ENCODE measurements around the gene TAP1. TPM values are rescaled to one million over a fixed set of nuclear protein-coding genes. Genes with fewer than 3 reads are reported as not detected.
A peak's percentile ranks its signal among the peaks of the same experiment; 100 is the strongest.

The TAP1 gene
- total and polyA plus RNA-seq, 10 of the 15 experiments (the other 5 are each of a cell fraction or from before 2014, with no cell fraction given) = 33.4 to 249 (median 169) TPM

DNA sequence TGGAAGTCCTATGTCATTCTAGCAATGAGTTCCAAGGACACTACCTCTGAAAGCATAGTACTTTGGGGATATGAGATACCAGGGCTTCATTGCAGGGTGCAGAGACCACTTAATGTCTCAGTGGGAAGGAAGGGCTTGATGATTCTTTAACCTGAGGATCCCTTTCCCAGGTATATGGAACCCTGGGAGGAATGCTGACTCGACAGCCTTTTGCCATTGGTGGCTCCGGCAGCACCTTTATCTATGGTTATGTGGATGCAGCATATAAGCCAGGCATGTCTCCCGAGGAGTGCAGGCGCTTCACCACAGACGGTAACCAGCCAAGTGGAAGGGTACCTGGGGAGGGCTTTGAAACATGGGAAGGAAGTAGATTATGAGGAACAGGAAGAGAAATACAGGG lies 4.7 kb upstream of the TAP1 start:
- FAIRE-seq (no peak), DNase-seq (ENCODE audit: low read depth, low spot score) (no peak), ATAC-seq (no peak)
- intact Hi-C loops (cut with micrococcal nuclease; ENCODE audit: unreplicated experiment) = loop anchor here (10.0 kb wide), 1 partner anchor 253 kb away; no protein-coding TSS in a partner anchor
- SMC1A ChIA-PET (ENCODE audit: uncharacterized antibody, unreplicated experiment) = interaction anchor here (1.1 to 7.5 kb wide), 4 partner anchors 11 to 30 kb away, joined by 3 to 131 read pairs (median 70); partner anchors contain the start of gene TAP2
- BruUV-seq (replicated peaks) = no TSS peak
- POLR2A ChIA-PET = interaction anchor here (1.4 to 8.1 kb wide), 3 partner anchors 10 to 17 kb away, joined by 5 to 357 read pairs (median 35); partner anchors contain the start of genes PSMB8 and TAP2
- Histone ChIP-seq H2AFZ (ENCODE audit: control insufficient read depth, low read depth, low read length) (no peak overlapping the region), H3K4me3 (no peak overlapping the region), H3K9me3 (replicated peaks; ENCODE audit: control insufficient read depth, insufficient read depth, low read length) (no peaks in the 10 kb centered on the region), H3K36me3 (ENCODE audit: control insufficient read depth in 2 of 2, insufficient read depth in 2 of 2, low read length in 1 of 2) (peaks cover 4 to 12% of the 10 kb centered on the region in 2 experiments), H3K4me1 (ENCODE audit: control insufficient read depth, insufficient read depth, low read length) (peaks cover 22% of the 10 kb centered on the region), H3K4me2 (ENCODE audit: control insufficient read depth, insufficient read depth) (peak overlapping the region; percentile 11), H3K9ac (ENCODE audit: control insufficient read depth, insufficient read depth, low read length) (no peak overlapping the region), H3K79me2 (ENCODE audit: control insufficient read depth, insufficient read depth, low read length) (peaks cover 43% of the 10 kb centered on the region), H3K27me3 (replicated peaks in 1 of 2; ENCODE audit: control insufficient read depth in 2 of 2, insufficient read depth in 2 of 2, low read length in 1 of 2) (no peaks in the 10 kb centered on the region), H3K27ac (ENCODE audit: control insufficient read depth, insufficient read depth) (no peak overlapping the region), H4K20me1 (ENCODE audit: control insufficient read depth, insufficient read depth) (no peaks in the 10 kb centered on the region)
- CTCF ChIA-PET = interaction anchor here (0.8 to 8.0 kb wide), 10 partner anchors 10 to 445 kb away, joined by 3 to 299 read pairs (median 6); partner anchors contain the start of genes HLA-DMA, PSMB8 and TAP2
- in situ Hi-C loops (cut with MboI) = no loop called here
- RAD21 ChIA-PET (ENCODE audit: unreplicated experiment) = interaction anchor here (1.4 to 7.7 kb wide), 3 partner anchors 9 to 17 kb away, joined by 4 to 269 read pairs (median 95); partner anchors contain the start of genes PSMB8 and TAP2
- TF ChIP-seq MEF2A (IDR thresholded peaks at IDR 0.05; ENCODE audit: insufficient read depth, low read depth, low read length) (no peak), ZNF217 (IDR thresholded peaks at IDR 0.05) (no peak), MYC (IDR thresholded peaks at IDR 0.05; ENCODE audit: insufficient read depth, insufficient read length, insufficient replicate concordance, low read length, severe bottlenecking) (no peak), JUNB (IDR thresholded peaks at IDR 0.05) (no peak), NR2F1 (conservative IDR thresholded peaks at IDR 0.05) (no peak)
- TF ChIP-seq, protein P1, sequence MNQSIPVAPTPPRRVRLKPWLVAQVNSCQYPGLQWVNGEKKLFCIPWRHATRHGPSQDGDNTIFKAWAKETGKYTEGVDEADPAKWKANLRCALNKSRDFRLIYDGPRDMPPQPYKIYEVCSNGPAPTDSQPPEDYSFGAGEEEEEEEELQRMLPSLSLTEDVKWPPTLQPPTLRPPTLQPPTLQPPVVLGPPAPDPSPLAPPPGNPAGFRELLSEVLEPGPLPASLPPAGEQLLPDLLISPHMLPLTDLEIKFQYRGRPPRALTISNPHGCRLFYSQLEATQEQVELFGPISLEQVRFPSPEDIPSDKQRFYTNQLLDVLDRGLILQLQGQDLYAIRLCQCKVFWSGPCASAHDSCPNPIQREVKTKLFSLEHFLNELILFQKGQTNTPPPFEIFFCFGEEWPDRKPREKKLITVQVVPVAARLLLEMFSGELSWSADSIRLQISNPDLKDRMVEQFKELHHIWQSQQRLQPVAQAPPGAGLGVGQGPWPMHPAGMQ (IDR thresholded peaks at IDR 0.05; ENCODE audit: borderline replicate concordance) = no peak
- TF ChIP-seq, protein P2, sequence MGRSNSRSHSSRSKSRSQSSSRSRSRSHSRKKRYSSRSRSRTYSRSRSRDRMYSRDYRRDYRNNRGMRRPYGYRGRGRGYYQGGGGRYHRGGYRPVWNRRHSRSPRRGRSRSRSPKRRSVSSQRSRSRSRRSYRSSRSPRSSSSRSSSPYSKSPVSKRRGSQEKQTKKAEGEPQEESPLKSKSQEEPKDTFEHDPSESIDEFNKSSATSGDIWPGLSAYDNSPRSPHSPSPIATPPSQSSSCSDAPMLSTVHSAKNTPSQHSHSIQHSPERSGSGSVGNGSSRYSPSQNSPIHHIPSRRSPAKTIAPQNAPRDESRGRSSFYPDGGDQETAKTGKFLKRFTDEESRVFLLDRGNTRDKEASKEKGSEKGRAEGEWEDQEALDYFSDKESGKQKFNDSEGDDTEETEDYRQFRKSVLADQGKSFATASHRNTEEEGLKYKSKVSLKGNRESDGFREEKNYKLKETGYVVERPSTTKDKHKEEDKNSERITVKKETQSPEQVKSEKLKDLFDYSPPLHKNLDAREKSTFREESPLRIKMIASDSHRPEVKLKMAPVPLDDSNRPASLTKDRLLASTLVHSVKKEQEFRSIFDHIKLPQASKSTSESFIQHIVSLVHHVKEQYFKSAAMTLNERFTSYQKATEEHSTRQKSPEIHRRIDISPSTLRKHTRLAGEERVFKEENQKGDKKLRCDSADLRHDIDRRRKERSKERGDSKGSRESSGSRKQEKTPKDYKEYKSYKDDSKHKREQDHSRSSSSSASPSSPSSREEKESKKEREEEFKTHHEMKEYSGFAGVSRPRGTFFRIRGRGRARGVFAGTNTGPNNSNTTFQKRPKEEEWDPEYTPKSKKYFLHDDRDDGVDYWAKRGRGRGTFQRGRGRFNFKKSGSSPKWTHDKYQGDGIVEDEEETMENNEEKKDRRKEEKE (IDR thresholded peaks at IDR 0.05) = no peak
- WGBS (ENCODE audit: insufficient coverage, insufficient replicate concordance, low lambda C conversion rate, missing lambda C conversion rate) = 80% methylated on average over 5 of the region's 5 CpGs
